ENCODE results near the gene PDK4. TPM values are rescaled to one million over a fixed set of nuclear protein-coding genes. Genes with fewer than 3 reads are reported as not detected.
"Not testable (repeated sequence)": the region's sequence is repeated elsewhere in the genome, so short reads cannot be mapped to it uniquely, and the experiment has no call there.

PDK4 gene
- total and polyA plus RNA-seq, 7 experiments from 2014 or later: 0.62 to 3.6 (median 1.2) TPM; not detected in 4

GRCh38 chr7:95553939-95554338, 42.4 kb downstream of the PDK4 start:
- Histone ChIP-seq H3K4me3 (ENCODE audit: low read length) (no peak overlapping the region), H3K36me3 (ENCODE audit: control insufficient read depth in 2 of 3, insufficient read depth in 3 of 3, low read length in 3 of 3) (no peaks in the 10 kb centered on the region), H3K27me3 (ENCODE audit: control insufficient read depth in 2 of 2, insufficient read depth in 2 of 2, low read length in 2 of 2) (no peaks in the 10 kb centered on the region), H3K9me3 (ENCODE audit: control insufficient read depth in 2 of 3, low read length in 3 of 3) (no peaks in the 10 kb centered on the region), H3K4me1 (ENCODE audit: control insufficient read depth in 2 of 2, insufficient read depth in 2 of 2, low read length in 2 of 2) (no peaks in the 10 kb centered on the region), H3K27ac (ENCODE audit: low read depth, low read length) (no peak overlapping the region)
- H3K4me1 Mint-ChIP-seq: no peaks in the 10 kb centered on the region
- DNase-seq (no peak), ATAC-seq (no peak)
- no peaks in the 10 kb centered on the region for H3K36me3 Mint-ChIP-seq
- no peak overlapping the region for H3K4me3 Mint-ChIP-seq
- H3K27me3 Mint-ChIP-seq: peaks cover 6 to 32% (median 16%) of the 10 kb centered on the region in 5 donors
- CTCF ChIA-PET: no interaction called here
- intact Hi-C loops (cut with micrococcal nuclease): no loop called here
- POLR2A ChIA-PET: no interaction called here
- H3K27ac Mint-ChIP-seq: no peak overlapping the region
- H3K9me3 Mint-ChIP-seq: peaks cover 0 to 3% (median 0%) of the 10 kb centered on the region in 11 donors

GRCh38 chr7:95552010-95552926, 44.0 kb downstream of the PDK4 start:
- H3K27me3 ChIP-seq (ENCODE audit: control insufficient read depth in 2 of 2, insufficient read depth in 2 of 2, low read length in 2 of 2); H3K9me3 ChIP-seq (ENCODE audit: control insufficient read depth in 2 of 3, low read length in 3 of 3); POLR2A ChIA-PET; ATAC-seq; H3K27ac ChIP-seq (ENCODE audit: low read depth, low read length); H3K4me1 Mint-ChIP-seq; H3K4me3 Mint-ChIP-seq; H3K9me3 Mint-ChIP-seq; H3K36me3 ChIP-seq (ENCODE audit: control insufficient read depth in 2 of 3, insufficient read depth in 3 of 3, low read length in 3 of 3); intact Hi-C loops (cut with micrococcal nuclease); H3K4me1 ChIP-seq (ENCODE audit: control insufficient read depth in 2 of 2, insufficient read depth in 2 of 2, low read length in 2 of 2); H3K36me3 Mint-ChIP-seq; H3K27ac Mint-ChIP-seq; CTCF ChIA-PET; DNase-seq; H3K4me3 ChIP-seq (ENCODE audit: low read length): not testable (repeated sequence)
- peaks cover 5 to 38% (median 13%) of the 10 kb centered on the region in 5 donors for H3K27me3 Mint-ChIP-seq

GRCh38 chr7:95550546-95550945, 45.8 kb downstream of the PDK4 start:
- Mint-ChIP-seq H3K4me1 (no peaks in the 10 kb centered on the region), H3K36me3 (no peaks in the 10 kb centered on the region), H3K27me3 (peaks cover 0 to 33% (median 17%) of the 10 kb centered on the region in 5 donors), H3K9me3 (peaks cover 0 to 3% (median 0%) of the 10 kb centered on the region in 11 donors), H3K4me3 (no peak overlapping the region), H3K27ac (no peak overlapping the region)
- Histone ChIP-seq H3K9me3 (ENCODE audit: control insufficient read depth in 2 of 3, low read length in 3 of 3) (no peaks in the 10 kb centered on the region), H3K27me3 (ENCODE audit: control insufficient read depth in 2 of 2, insufficient read depth in 2 of 2, low read length in 2 of 2) (no peaks in the 10 kb centered on the region), H3K36me3 (ENCODE audit: control insufficient read depth in 2 of 3, insufficient read depth in 3 of 3, low read length in 3 of 3) (no peaks in the 10 kb centered on the region), H3K4me1 (ENCODE audit: control insufficient read depth in 2 of 2, insufficient read depth in 2 of 2, low read length in 2 of 2) (no peaks in the 10 kb centered on the region), H3K27ac (ENCODE audit: low read depth, low read length) (no peak overlapping the region), H3K4me3 (ENCODE audit: low read length) (no peak overlapping the region)
- intact Hi-C loops (cut with micrococcal nuclease): no loop called here
- ChIA-PET POLR2A (no interaction called here), CTCF (no interaction called here)
- DNase-seq (no peak), ATAC-seq (no peak)

GRCh38 chr7:95549818-95550529, 46.3 kb downstream of the PDK4 start:
- ATAC-seq (peak; percentile 54), DNase-seq (no peak)
- Histone ChIP-seq H3K27ac (ENCODE audit: low read depth, low read length) (no peak overlapping the region), H3K4me3 (ENCODE audit: low read length) (no peak overlapping the region), H3K4me1 (ENCODE audit: control insufficient read depth in 2 of 2, insufficient read depth in 2 of 2, low read length in 2 of 2) (no peaks in the 10 kb centered on the region), H3K36me3 (ENCODE audit: control insufficient read depth in 2 of 3, insufficient read depth in 3 of 3, low read length in 3 of 3) (no peaks in the 10 kb centered on the region), H3K9me3 (ENCODE audit: control insufficient read depth in 2 of 3, low read length in 3 of 3) (no peaks in the 10 kb centered on the region), H3K27me3 (ENCODE audit: control insufficient read depth in 2 of 2, insufficient read depth in 2 of 2, low read length in 2 of 2) (no peaks in the 10 kb centered on the region)
- Mint-ChIP-seq H3K27me3 (peaks cover 2 to 33% (median 17%) of the 10 kb centered on the region in 5 donors), H3K9me3 (peaks cover 0 to 3% (median 0%) of the 10 kb centered on the region in 11 donors), H3K4me3 (no peak overlapping the region), H3K4me1 (peaks cover 0 to 2% (median 0%) of the 10 kb centered on the region in 7 donors), H3K27ac (no peak overlapping the region), H3K36me3 (no peaks in the 10 kb centered on the region)
- POLR2A ChIA-PET: no interaction called here
- intact Hi-C loops (cut with micrococcal nuclease): no loop called here
- CTCF ChIA-PET: no interaction called here

GRCh38 chr7:95547361-95548348, 48.7 kb downstream of the PDK4 start:
- no peaks in the 10 kb centered on the region for H3K36me3 Mint-ChIP-seq
- no peak overlapping the region for H3K27ac Mint-ChIP-seq
- Histone ChIP-seq H3K27me3 (ENCODE audit: control insufficient read depth in 2 of 2, insufficient read depth in 2 of 2, low read length in 2 of 2) (no peaks in the 10 kb centered on the region), H3K4me1 (ENCODE audit: control insufficient read depth in 2 of 2, insufficient read depth in 2 of 2, low read length in 2 of 2) (no peaks in the 10 kb centered on the region), H3K27ac (ENCODE audit: low read depth, low read length) (no peak overlapping the region), H3K4me3 (ENCODE audit: low read length) (no peak overlapping the region), H3K9me3 (ENCODE audit: control insufficient read depth in 2 of 3, low read length in 3 of 3) (no peaks in the 10 kb centered on the region), H3K36me3 (ENCODE audit: control insufficient read depth in 2 of 3, insufficient read depth in 3 of 3, low read length in 3 of 3) (no peaks in the 10 kb centered on the region)
- ChIA-PET POLR2A (no interaction called here), CTCF (no interaction called here)
- H3K9me3 Mint-ChIP-seq: no peaks in the 10 kb centered on the region
- intact Hi-C loops (cut with micrococcal nuclease): no loop called here
- no peak for DNase-seq
- H3K4me3 Mint-ChIP-seq: no peak overlapping the region
- no peak for ATAC-seq
- H3K4me1 Mint-ChIP-seq: peaks cover 0 to 2% (median 0%) of the 10 kb centered on the region in 7 donors
- H3K27me3 Mint-ChIP-seq: peaks cover 6 to 26% (median 14%) of the 10 kb centered on the region in 5 donors

GRCh38 chr7:95546647-95547046, 49.7 kb downstream of the PDK4 start:
- no peaks in the 10 kb centered on the region for H3K27me3 ChIP-seq (ENCODE audit: control insufficient read depth in 2 of 2, insufficient read depth in 2 of 2, low read length in 2 of 2)
- no peaks in the 10 kb centered on the region for H3K4me1 ChIP-seq (ENCODE audit: control insufficient read depth in 2 of 2, insufficient read depth in 2 of 2, low read length in 2 of 2)
- no peak overlapping the region for H3K27ac Mint-ChIP-seq
- peaks cover 6 to 25% (median 10%) of the 10 kb centered on the region in 5 donors for H3K27me3 Mint-ChIP-seq
- no peaks in the 10 kb centered on the region for H3K9me3 ChIP-seq (ENCODE audit: control insufficient read depth in 2 of 3, low read length in 3 of 3)
- no peak overlapping the region for H3K27ac ChIP-seq (ENCODE audit: low read depth, low read length)
- POLR2A ChIA-PET: no interaction called here
- no peak for DNase-seq
- no peaks in the 10 kb centered on the region for H3K36me3 ChIP-seq (ENCODE audit: control insufficient read depth in 2 of 3, insufficient read depth in 3 of 3, low read length in 3 of 3)
- intact Hi-C loops (cut with micrococcal nuclease): no loop called here
- no peak for ATAC-seq
- no peak overlapping the region for H3K4me3 ChIP-seq (ENCODE audit: low read length)
- no peak overlapping the region for H3K4me3 Mint-ChIP-seq
- no peaks in the 10 kb centered on the region for H3K9me3 Mint-ChIP-seq
- peaks cover 0 to 2% (median 0%) of the 10 kb centered on the region in 7 donors for H3K4me1 Mint-ChIP-seq
- CTCF ChIA-PET: no interaction called here
- H3K36me3 Mint-ChIP-seq: no peaks in the 10 kb centered on the region
